ENCODE measurements around the gene PTPRG.

The PTPRG gene

GRCh38 chr3:61944726-61945125 lies 383.4 kb downstream of the PTPRG start:
- DNase-seq: no peak

DNA sequence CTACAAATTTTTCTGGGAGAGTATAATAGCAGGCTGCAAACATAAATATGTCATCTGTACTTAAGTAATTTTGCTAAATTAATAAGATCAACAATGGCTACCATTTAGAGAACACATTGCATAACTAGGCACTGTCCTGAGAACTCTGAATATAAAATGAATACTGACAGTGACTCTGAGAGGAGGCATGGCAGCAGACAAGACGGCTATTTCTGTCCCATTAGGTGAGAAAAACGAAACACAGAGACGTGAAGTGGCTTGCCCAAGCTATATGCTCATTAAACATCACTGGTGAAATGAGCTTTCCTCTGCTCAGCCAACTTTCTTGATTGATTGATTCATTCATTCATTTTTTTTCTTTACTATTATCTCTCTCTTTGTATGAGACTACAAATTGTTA lies 384.3 kb downstream of the PTPRG start:
- DNase-seq: no peak

DNA sequence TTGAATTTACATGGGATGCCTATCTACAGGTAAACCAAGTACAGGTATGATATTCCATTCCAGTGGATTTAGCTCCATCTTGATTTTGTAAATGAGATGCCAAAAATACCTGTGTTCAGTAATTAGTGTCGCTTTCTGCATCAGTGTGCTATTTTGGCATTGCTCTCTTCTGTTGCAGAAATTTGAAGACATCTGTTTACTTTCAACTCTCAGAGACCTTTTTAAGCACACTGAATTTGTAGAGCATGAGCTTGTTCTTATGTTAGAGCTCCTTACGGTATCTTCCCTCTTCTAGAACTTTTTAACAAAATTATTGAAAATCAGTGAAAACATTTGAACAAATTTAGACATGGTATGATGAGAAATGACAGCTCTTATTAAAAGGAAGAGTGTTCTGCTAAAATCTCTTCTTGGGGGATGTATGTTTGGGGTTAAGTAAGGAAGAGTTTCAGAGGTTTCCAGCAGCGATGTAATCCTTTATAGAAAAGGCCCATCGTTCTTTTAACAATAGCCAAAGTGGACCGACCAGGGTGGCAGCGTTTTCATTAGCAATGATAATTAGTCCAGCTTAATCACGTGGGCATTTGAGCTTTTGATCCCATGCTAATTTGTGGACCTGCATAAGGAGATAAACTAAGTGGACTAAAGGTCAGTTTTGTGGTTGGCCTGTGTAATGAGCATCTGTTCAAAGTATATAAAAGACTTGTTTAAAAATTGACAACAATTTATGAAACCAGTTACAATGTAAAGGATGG lies 385.4 kb downstream of the PTPRG start:
- no peak for DNase-seq

DNA sequence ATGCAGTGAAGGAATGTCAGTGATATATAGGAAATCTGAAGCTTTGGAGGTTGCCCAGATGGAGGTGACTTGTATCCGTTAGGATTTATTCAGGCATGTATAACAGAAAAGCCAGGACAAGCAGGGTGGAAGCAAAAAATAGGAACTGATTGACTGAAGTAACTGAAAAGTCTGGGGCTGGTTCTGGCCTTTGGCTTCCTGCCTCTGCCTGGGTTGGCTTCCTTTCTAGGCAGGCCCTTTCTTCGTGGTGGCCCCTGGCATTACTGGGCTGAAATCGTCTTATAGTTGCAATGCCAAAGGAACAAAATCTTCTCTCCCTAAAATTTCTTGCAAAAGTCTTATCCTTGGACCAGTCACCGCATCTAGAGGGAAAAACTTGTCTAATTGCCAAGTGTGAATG lies 386.1 kb downstream of the PTPRG start:
- DNase-seq: no peak

GRCh38 chr3:61948699-61949305 lies 387.4 kb downstream of the PTPRG start:
- no peak for DNase-seq

GRCh38 chr3:61954097-61954540 lies 392.7 kb downstream of the PTPRG start:
- DNase-seq: no peak

DNA sequence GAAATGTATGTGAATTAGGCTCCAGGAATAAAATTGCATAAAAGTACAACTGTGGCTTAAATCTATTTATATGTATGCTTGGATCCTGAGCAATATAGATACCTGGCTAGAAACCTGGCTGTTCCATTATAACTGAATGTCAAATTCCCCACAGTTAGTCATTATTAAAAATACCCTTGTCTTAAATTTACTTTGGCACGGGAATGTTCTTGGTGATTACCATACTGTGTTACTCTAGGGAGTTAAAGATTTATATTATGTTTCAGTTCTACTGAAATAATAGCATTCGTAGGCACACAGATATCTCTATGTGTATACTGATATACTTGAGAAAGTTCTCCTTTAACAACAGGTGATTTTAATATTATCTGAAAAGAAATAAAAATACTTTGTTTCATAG lies 394.1 kb downstream of the PTPRG start:
- DNase-seq: no peak

DNA sequence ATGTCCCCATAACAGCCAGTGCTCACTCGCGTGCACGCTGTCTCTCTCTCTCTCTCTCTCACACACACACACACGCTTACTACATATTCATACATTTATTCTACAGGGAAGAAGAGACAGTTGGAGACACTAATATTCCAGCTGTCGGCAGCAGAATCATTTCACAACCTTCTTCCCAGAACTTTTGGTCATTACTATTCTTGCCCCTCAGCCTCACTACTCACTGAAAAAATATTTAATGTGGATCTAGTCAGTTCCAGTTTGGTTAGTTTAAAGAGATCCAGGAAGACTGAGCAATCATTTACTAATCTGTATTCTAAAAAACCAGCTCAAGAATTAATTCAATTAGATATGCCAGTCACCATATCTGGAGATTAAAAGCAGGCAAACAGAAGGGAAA lies 394.9 kb downstream of the PTPRG start:
- DNase-seq: no peak

DNA sequence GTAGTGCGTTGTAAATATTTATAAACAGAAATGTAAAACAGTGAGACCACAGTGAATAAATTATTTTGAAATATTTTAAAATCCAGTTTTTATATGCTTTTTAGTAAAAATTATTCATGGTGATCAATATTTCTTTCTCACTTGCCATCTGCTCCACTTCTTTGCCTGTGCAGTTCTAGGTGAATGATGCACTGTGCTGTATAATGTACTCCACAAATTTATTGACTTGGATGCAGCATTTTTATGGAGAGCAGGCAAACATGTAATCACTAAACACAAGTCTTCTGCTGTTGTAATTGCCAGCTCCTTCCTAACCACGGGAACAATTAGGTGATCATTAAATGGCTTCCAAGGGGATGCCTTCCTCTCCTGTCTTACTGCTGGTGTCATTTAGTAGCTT lies 395.9 kb downstream of the PTPRG start:
- no peak for DNase-seq

GRCh38 chr3:61960976-61961375 lies 399.6 kb downstream of the PTPRG start:
- DNase-seq: no peak

- no peak for DNase-seq
These were observed 400.5 kb downstream of the PTPRG start for GRCh38 chr3:61961900-61962299.

DNA sequence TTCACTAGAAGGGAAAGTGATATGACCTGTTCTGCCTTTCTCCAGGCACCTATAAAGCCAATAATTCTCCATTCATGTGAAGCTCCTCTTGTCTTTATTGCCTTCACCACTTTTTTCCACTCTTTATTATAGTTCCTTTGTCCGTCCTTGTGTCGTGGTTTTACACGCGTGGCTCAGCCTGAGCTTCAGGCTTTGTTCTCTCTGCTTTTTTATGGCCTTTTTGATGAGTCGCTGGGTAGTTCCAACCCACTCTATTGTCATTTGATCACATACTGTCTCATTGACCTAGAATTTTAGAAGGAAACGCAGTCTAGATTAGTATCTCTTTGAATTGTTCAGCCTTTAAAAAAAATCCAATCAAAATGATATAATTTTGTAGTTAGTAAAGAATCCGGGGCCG lies 403.2 kb downstream of the PTPRG start:
- DNase-seq: no peak

DNA sequence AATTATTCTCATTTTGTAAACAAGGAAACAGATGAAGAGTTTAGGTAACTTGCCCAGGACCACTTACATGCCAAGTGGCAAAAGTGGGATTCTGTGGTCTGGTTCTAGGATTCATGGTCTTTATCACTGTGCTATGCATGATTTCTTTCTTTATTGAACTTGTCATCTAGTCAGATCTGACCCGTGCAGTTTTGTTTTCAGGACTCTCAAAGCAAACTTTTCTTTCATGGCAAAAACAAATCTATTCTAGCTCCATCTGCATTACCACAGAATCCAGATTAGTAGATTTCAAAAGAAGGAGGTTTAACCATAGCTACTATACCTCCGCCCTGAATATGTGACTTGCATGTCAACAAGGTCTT lies 404.4 kb downstream of the PTPRG start:
- DNase-seq: no peak

GRCh38 chr3:61966200-61966599 lies 404.8 kb downstream of the PTPRG start:
- DNase-seq: no peak

GRCh38 chr3:61967019-61967418 lies 405.6 kb downstream of the PTPRG start:
- DNase-seq: no peak

DNA sequence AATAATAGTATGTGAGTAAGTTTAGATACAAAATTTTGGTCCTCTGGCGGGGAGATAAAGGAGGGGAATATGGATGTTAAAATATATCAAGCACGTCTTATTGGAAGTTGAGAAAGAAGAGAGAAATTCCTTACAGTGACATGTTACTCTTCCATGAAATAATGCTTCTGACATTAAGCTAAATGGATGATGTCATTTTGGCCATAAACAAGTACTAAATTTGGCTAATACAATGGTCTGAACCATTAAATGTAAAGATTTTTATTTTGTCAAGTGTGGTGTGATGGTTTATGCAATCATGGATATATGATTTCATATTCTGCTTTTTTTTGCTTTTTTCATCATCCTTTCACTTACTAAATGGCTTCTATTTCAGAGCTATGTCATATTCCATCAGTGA lies 406.6 kb downstream of the PTPRG start:
- DNase-seq: no peak

DNA sequence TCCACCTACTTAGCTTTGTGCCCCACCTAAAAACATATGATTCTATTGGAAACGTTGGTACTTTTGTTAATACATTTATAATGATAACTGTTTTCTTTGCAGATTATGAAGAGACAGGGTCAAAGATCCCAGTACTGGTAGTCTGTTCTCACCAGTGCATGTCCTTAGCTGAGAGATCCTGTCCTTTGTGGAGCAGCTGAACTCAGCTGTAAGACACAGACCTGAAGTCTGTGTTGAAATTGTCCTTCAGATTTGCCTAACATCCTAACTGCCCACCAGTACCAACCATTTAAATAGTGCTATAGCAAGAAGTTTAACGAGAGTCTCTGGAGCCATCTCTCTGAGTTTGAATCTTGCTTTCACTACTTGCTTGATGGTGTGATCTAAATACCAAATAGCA lies 413.3 kb downstream of the PTPRG start:
- no peak for DNase-seq

DNA sequence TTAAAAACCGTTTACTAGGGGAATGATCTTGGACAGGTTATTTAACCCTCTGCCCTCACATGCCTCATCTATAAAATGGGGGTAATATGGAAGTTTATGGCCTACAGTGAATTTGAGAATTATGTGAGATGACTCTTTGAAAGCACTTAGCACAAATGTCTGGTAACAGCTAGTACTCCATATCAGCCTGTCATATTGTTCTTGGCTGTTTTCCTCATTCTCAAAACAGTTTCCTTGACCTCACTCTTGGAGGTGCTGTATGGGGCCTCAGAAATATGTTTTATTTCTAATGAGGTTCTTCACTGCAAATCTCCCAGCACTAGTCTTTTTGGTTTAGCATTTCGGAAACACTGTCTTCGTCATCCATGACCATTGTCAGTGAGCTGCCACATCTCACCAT lies 413.8 kb downstream of the PTPRG start:
- DNase-seq: no peak

- DNase-seq: no peak
These were observed 414.6 kb downstream of the PTPRG start for GRCh38 chr3:61975936-61976335.

- DNase-seq: no peak
These were observed 417.4 kb downstream of the PTPRG start for GRCh38 chr3:61978460-61979419.

- no peak for DNase-seq
These were observed 418.3 kb downstream of the PTPRG start for GRCh38 chr3:61979638-61980037.

DNA sequence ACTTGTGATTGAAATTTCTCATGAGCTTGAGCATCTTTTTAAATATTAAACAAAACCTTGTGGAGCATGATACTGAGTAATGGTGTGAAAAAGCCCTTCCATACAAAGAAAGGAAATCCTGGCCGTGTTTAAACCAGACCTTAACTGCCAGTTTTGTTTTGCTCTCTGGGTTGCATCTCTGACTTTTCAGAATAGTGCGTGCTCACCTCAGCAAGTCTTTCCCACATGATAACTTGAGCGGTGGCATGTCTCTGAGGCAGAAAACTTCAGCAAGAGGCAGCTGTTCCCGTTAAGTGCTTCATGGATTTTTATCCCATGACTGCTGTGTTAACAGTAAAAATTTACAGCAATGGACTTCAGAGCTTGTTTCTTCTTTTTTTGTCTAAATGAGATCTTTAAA lies 418.7 kb downstream of the PTPRG start:
- DNase-seq: no peak

- DNase-seq: no peak
These were observed 419.7 kb downstream of the PTPRG start for GRCh38 chr3:61981060-61981459.

DNA sequence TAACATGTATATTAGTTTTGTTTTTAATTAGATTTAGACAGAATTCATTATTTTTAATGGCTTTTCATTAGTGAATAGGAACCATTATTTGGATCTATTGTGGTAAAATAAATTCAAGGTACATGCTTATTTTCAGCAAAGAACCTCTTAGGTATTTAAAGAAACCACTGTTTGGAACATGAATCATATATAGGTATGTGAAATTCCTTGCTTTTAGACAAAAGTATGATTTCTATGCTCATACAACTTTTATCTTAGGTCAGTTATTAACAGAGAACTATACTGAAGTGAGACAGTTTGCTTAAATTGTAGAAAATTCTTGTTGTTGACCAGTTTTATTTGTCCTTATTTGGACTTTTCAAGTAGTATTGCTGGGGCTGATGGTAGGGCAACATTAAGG lies 422.1 kb downstream of the PTPRG start:
- DNase-seq: no peak
